OCI-LY7 (cell line): ENCODE measurements around the gene PTPN14. TPM values are rescaled to one million over a fixed set of nuclear protein-coding genes. Genes with fewer than 3 reads are reported as not detected.

Source experiments
- BruUV-seq: library from RNA; stranded (reverse); fragments of 400-500 nt; replicated peaks from 2 replicates; lab custom pipeline; 2021; lab: Mats Ljungman, UMichigan
- CTCF ChIA-PET: fragments of 300-600 bp; sonication (Branson Sonifier 250); formaldehyde crosslinking; loops from one replicate; lab custom pipeline; 2022; ENCODE audit warnings: antibody characterized with exemption; ENCODE audit not compliant: unreplicated experiment; lab: Charles Lee
- POLR2A ChIA-PET: fragments of 300-600 bp; sonication (Branson Sonifier 250); formaldehyde crosslinking; loops from one replicate; lab custom pipeline; 2022; ENCODE audit warnings: antibody characterized with exemption; lab: Charles Lee
- DNase-seq: peaks from one replicate; pipeline ENCODE4 v3.0.0-alpha.2; 2015; ENCODE audit warnings: low spot score
- H2AFZ ChIP-seq: fragments of 200-600 bp; sonication (generic), shearing (Covaris generic); 2 replicates; pipeline ENCODE4 v1.6.1; 2014; ENCODE audit warnings: mild to moderate bottlenecking, antibody characterized with exemption, low read length, moderate library complexity
- H3K27ac ChIP-seq: fragments of 200-600 bp; sonication (generic); 2 replicates; pipeline ENCODE4 v1.5.1; 2014; ENCODE audit warnings: mixed run types, low read depth, mild to moderate bottlenecking, moderate library complexity, low read length, inconsistent platforms; ENCODE audit not compliant: poor library complexity, severe bottlenecking
- H3K36me3 ChIP-seq: fragments of 200-600 bp; sonication (generic); 2 replicates; pipeline ENCODE4 v1.6.1; 2014; ENCODE audit warnings: mild to moderate bottlenecking, antibody characterized with exemption, low read length, moderate library complexity, mixed read lengths; ENCODE audit not compliant: insufficient read depth
- H3K4me1 ChIP-seq: fragments of 200-600 bp; sonication (generic); 2 replicates; pipeline ENCODE4 v1.5.1; 2014; ENCODE audit warnings: mild to moderate bottlenecking, low read length; ENCODE audit not compliant: insufficient read depth, poor library complexity, severe bottlenecking
- H3K4me2 ChIP-seq: fragments of 200-600 bp; sonication (generic); 2 replicates; pipeline ENCODE4 v1.6.1; 2014; ENCODE audit warnings: mild to moderate bottlenecking, low read length
- H3K4me3 ChIP-seq: fragments of 200-600 bp; sonication (generic); 2 replicates; pipeline ENCODE4 v1.5.1; 2014; ENCODE audit warnings: mild to moderate bottlenecking, low read depth, low read length; ENCODE audit not compliant: poor library complexity, severe bottlenecking
- H3K79me2 ChIP-seq: fragments of 200-600 bp; sonication (generic); 2 replicates; pipeline ENCODE4 v1.6.1; 2016; ENCODE audit warnings: low read depth, mild to moderate bottlenecking, low read length, moderate library complexity, mixed read lengths; ENCODE audit not compliant: insufficient read depth
- H3K9me2 ChIP-seq: fragments of 200-600 bp; sonication (generic); 2 replicates; pipeline ENCODE4 v1.6.1; 2016; ENCODE audit warnings: mild to moderate bottlenecking, low read length, mixed read lengths; ENCODE audit not compliant: insufficient read depth
- H3K9me3 ChIP-seq: fragments of 200-600 bp; sonication (generic); 2 replicates; pipeline ENCODE4 v1.6.1; 2014; ENCODE audit warnings: mild to moderate bottlenecking, mixed run types, low read length, mixed read lengths
- H4K20me1 ChIP-seq: fragments of 200-600 bp; sonication (generic); 2 replicates; pipeline ENCODE4 v1.6.1; 2014; ENCODE audit warnings: mild to moderate bottlenecking, antibody characterized with exemption, low read length, moderate library complexity, mixed read lengths; ENCODE audit not compliant: insufficient read depth
- EZH2phosphoT487 ChIP-seq: fragments of 200-600 bp; sonication (generic); IDR thresholded peaks from 2 replicates; pipeline ENCODE4 v1.6.1; 2018; ENCODE audit warnings: low read depth, borderline replicate concordance, mild to moderate bottlenecking, mixed run types, antibody characterized with exemption, low read length, moderate library complexity, mixed read lengths
- intact Hi-C: fragments of 100-400 bp; cut with micrococcal nuclease; formaldehyde crosslinking; loops from one replicate; pipeline ENCODE4 v1.10.0; 2022; ENCODE audit not compliant: unreplicated experiment
- total RNA-seq, 2 experiments: library from RNA; depleted of rRNA in 1 of 2; stranded (reverse); fragments of >200 nt in 1 of 2; shearing (Covaris generic) in 1 of 2; gene quantifications; 2 replicates each; pipeline ENCODE4 v1.2.3, GENCODE V29; 2014 to 2022
- TF ChIP-seq, protein P1 (sequence below): fragments of 200-600 bp; sonication (generic); conservative IDR thresholded peaks from 2 replicates; pipeline ENCODE4 v1.5.1; 2014; ENCODE audit warnings: mild to moderate bottlenecking, antibody characterized with exemption, low read length, moderate library complexity, mixed read lengths

PTPN14 gene
- total RNA-seq, 2 experiments from 2014 or later = not detected

DNA sequence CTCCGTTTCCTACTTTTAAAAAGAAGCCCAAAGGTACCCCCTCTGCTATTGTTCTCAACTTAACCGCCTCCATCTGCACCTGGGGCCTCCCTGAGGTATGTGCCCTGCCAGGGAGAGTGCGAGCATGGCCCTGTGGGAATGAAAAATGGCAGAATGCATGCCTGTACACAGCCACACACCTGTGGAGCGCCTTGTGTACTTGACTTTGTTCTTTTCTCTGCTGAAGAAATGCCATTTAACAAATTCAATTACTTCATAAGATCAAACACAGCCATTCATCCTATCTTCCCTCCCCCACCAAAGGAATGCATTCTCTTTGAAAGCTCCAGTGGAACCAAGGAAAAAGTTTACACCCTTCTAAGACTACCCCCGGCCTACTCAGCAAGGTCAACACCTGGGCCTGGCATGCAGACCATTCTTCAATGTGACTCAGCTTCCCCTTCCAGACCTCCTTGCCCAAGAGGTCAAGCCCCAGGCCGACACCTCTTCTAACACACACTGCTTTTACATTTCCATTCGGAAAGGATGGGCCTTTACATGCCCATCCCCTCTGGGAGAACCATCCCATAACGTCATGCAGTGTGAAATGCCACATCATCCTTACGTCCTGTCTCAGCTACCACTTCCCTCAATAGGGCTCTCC, 146.7 kb downstream of the PTPN14 start:
- Histone ChIP-seq H3K4me3 (no peak overlapping the region), H3K79me2 (no peaks in the 10 kb centered on the region), H3K9me2 (no peaks in the 10 kb centered on the region), H3K9me3 (no peaks in the 10 kb centered on the region), H3K36me3 (no peaks in the 10 kb centered on the region), H3K4me1 (no peaks in the 10 kb centered on the region), H3K27ac (no peak overlapping the region), H2AFZ (no peak overlapping the region), H3K4me2 (no peak overlapping the region), H4K20me1 (no peaks in the 10 kb centered on the region)
- CTCF ChIA-PET = no interaction called here
- intact Hi-C loops = no loop called here
- POLR2A ChIA-PET = interaction anchor here (0.6 to 1.2 kb wide), 3 partner anchors 33 to 580 kb away, joined by 3 to 5 read pairs (median 3); no protein-coding TSS in a partner anchor
- TF ChIP-seq, protein P1, sequence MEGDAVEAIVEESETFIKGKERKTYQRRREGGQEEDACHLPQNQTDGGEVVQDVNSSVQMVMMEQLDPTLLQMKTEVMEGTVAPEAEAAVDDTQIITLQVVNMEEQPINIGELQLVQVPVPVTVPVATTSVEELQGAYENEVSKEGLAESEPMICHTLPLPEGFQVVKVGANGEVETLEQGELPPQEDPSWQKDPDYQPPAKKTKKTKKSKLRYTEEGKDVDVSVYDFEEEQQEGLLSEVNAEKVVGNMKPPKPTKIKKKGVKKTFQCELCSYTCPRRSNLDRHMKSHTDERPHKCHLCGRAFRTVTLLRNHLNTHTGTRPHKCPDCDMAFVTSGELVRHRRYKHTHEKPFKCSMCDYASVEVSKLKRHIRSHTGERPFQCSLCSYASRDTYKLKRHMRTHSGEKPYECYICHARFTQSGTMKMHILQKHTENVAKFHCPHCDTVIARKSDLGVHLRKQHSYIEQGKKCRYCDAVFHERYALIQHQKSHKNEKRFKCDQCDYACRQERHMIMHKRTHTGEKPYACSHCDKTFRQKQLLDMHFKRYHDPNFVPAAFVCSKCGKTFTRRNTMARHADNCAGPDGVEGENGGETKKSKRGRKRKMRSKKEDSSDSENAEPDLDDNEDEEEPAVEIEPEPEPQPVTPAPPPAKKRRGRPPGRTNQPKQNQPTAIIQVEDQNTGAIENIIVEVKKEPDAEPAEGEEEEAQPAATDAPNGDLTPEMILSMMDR = no peak
- no peak for TF ChIP-seq EZH2phosphoT487
- DNase-seq = no peak
- no TSS peak for BruUV-seq

DNA sequence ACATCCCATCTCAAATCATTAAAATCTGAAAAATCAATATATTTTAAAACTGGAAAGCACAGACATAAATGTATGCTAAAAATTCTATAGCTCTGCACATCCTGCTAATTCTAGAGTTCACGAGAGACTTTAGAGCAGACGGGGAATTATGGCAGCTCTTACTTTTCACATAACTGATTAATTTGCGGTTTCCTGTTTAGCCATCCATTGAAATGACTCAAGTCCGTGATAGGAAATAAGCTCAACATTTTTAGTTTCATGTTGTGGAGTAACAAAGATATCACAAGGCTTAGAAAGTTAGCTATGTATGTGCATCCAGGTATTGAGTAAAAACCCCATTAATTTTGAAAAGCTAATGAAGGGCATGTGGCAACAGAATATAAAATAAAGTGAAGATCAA, 147.2 kb downstream of the PTPN14 start:
- Histone ChIP-seq H3K4me1 (no peaks in the 10 kb centered on the region), H3K4me2 (no peak overlapping the region), H2AFZ (no peak overlapping the region), H3K4me3 (no peak overlapping the region), H3K36me3 (no peaks in the 10 kb centered on the region), H3K9me2 (no peaks in the 10 kb centered on the region), H4K20me1 (no peaks in the 10 kb centered on the region), H3K9me3 (no peaks in the 10 kb centered on the region), H3K79me2 (no peaks in the 10 kb centered on the region), H3K27ac (no peak overlapping the region)
- DNase-seq = no peak
- intact Hi-C loops = no loop called here
- POLR2A ChIA-PET = interaction anchor here (0.6 to 1.2 kb wide), 4 partner anchors 9 to 581 kb away, joined by 3 to 5 read pairs (median 4); no protein-coding TSS in a partner anchor
- no TSS peak for BruUV-seq
- CTCF ChIA-PET = no interaction called here
- TF ChIP-seq EZH2phosphoT487 = no peak
- TF ChIP-seq, protein P1 = no peak

DNA sequence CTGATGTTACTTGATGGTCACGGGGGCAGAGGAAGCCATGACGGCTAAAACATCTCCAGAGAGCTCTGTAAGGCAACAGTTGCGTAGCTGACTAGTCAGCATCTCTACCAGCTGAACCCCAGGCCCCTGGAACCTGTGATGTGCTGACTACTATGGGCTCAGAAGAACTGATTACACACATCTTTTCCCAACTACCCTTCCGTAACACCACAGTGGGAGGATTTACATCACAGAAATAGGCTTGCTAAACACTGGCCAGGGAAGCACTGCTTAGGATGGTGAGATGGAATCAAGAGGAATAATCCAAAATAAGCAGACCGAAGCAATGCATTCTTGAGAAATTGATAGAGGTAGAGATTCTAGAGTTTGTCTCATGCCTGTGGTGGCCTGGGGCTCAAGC, 148.0 kb downstream of the PTPN14 start:
- DNase-seq = no peak
- H3K9me2 ChIP-seq = no peaks in the 10 kb centered on the region
- no peak overlapping the region for H2AFZ ChIP-seq
- intact Hi-C loops = no loop called here
- no peak overlapping the region for H3K4me2 ChIP-seq
- BruUV-seq = no TSS peak
- no peak overlapping the region for H3K4me3 ChIP-seq
- no peak for TF ChIP-seq EZH2phosphoT487
- TF ChIP-seq, protein P1 = no peak
- no peaks in the 10 kb centered on the region for H3K9me3 ChIP-seq
- ChIA-PET CTCF (no interaction called here), POLR2A (interaction anchor here (0.7 kb wide), 1 partner anchor 8 kb away, joined by 4 read pairs; no protein-coding TSS in a partner anchor)
- H4K20me1 ChIP-seq = no peaks in the 10 kb centered on the region
- no peaks in the 10 kb centered on the region for H3K36me3 ChIP-seq
- no peak overlapping the region for H3K27ac ChIP-seq
- H3K4me1 ChIP-seq = no peaks in the 10 kb centered on the region
- no peaks in the 10 kb centered on the region for H3K79me2 ChIP-seq
